GM19452 (cell line): ENCODE measurements around the gene TMEM178A.
"Not testable (repeated sequence)": the region's sequence is repeated elsewhere in the genome, so short reads cannot be mapped to it uniquely, and the experiment has no call there.

Experiments used
- ATAC-seq: cut with Tn5 transposase; IDR thresholded peaks from one replicate; pipeline ENCODE4 v1.9.1; 2021; ENCODE audit not compliant: unreplicated experiment

Gene TMEM178A

DNA sequence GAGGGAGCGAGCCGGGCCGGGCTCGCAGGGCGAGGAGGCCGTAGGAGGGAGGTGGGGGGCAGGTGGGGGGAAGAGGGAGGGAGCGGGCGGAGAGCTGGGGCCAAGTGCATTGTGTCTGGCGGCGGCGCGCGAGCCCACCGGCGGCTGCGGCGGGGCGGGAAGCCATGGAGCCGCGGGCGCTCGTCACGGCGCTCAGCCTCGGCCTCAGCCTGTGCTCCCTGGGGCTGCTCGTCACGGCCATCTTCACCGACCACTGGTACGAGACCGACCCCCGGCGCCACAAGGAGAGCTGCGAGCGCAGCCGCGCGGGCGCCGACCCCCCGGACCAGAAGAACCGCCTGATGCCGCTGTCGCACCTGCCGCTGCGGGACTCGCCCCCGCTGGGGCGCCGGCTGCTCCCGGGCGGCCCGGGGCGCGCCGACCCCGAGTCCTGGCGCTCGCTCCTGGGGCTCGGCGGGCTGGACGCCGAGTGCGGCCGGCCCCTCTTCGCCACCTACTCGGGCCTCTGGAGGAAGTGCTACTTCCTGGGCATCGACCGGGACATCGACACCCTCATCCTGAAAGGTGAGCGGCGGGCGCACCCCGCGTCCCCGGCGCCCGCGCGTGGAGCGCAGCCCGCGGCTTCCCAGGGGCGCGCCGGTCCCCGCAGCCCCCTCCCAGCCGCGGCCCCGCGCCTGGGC is at the start of gene TMEM178A:
TMEM178A (plus strand) TSS at position 107 of the 680 bp plus-strand sequence; CDS start at position 165, 58 bp downstream.
- ATAC-seq, result no peak

DNA sequence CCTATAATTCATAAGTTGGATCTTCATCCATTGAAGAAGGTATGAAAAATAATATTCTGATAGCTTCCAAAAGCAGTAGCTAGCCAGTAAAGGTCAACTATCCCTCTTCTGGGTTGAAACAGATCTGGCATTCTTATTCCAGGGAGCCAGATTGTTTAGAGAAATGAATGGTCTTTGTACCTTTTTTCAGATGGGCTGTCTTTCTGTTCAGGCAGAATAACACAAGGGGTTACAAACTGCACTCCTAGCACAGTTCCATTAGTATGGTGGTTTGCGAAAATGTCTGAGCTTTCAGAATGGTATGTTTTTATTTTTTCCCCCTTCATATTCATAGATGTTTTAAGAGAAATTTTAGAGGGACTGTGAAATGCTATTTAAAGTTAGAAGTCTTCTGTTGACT is 47.5 kb upstream of the TMEM178A start:
- no peak for ATAC-seq

DNA sequence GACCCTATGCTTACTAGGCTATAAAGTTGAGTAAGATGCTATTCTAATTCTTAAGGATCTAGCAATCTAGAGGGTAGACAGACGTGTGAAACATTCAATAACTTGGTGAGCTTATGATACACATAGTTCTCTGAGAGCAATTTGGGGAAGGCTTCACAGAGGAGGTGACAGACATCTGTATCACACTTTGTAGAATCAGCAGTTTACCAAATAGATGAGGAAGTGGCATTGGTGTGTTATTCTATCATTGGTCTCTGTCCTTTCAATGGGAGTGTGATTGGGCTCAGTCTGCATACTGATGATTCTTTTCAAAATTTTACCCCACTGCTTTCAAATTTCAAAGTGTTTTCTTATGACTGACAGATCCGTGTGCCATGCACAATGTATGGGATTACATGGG is 47.0 kb upstream of the TMEM178A start:
- no peak for ATAC-seq

DNA sequence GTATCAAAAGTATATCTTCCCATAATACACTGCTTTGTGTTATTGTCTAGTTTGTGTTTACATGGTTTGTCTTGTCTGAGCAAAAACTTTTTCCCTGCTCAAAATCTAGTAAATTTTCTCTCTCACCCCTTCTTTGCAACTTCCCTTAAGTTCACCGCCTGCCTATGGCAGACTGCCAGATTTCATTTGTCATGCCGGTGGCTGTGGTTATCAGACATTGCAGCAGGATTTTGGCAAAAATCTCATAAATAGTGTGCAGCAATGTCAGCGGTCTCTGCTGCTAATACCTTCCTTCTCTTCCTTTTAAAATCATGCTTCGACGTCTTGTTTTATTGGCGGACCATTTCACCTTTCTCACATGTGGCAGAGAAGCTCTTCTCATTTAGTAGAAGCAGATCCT is 45.6 kb upstream of the TMEM178A start:
- ATAC-seq, result no peak

DNA sequence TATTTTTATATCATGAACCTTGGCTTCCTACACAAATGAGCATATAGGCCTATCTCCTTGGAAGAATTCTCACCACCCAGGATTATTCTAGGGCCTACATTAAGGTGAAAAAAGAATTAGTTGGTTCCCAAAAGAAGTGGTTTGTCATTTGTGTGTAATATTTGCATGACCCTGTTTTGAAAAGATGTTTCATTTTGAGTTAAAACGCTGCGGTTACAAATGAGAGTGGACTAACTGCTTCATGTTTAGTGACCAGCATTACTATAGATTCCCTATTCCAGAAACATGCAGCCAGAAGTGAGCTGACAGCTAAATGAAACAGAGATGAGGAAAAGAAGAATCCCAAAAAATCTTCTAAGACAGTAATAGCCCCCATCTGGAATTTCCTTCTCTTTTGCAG is 44.1 kb upstream of the TMEM178A start:
- no peak for ATAC-seq

DNA sequence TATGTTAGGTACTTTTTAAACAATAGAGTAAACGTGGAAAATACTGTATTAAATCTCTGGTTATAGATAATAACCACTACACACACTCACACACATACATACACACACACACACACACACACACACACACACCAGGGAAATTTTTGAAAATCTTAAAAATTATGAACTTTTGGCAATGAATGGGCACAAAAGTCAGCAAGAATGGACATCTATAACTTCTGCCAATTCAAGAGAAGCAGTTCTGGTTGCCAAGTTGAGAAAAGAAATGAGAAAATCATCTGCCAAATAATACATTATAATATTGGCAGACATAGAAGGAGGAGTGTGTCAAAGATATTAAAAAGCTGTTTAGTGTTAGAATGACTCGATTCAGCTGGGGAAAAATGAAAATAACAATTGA is 42.9 kb upstream of the TMEM178A start:
- no peak for ATAC-seq

DNA sequence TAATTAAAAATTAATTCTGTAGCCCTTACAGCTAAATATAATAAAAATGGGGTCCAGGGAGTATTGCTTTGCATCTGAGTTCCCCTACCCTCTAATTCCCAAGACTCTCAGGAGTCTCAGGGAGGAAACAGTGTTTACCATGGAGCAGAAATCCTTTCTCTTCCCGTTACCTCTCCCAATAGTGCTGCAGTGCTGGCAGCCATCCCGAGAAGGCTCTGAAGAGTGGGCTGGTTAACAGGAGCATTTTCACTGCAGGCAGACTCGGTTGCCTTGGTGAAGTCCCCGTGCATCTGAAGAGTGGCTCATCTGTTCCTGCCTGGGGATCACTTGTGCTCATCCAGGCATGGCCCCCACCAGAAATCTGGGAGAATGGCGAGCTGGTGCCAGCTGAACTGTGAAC is 41.8 kb upstream of the TMEM178A start:
- ATAC-seq, result no peak

DNA sequence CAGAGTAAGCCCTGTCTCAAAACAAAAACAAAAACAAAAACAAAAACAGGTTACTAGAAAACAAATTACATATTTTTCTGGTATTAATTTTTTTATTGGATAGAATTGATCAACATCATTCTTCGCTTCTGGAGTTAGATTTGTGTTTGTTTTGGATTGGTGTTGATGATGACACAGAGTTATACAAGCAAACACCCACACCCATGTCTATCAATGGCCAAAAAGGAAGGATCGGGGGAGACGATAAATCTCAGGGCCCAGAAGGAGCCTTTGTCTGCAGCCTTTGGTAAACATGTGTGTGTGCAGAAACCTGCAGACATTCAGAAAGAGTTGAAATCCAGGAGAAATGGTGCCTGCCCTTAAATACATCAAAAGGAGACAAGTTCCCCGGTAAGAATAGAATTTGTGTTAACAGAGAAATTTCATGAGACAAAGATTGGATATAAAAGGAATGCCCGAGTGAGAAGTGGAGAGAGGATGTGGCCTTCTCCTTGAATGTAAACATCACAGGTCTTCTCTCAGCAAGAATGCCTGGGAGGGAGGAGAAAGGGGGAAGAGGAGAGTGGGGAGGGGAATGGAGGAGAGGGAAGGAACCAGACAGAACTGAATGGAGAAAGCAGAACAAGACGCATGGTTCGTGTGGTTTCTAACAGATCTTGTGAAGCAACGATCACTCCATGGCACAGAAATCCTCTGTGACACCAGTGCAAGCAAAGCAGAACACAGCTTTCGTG is 40.4 kb upstream of the TMEM178A start:
- ATAC-seq, result no peak

DNA sequence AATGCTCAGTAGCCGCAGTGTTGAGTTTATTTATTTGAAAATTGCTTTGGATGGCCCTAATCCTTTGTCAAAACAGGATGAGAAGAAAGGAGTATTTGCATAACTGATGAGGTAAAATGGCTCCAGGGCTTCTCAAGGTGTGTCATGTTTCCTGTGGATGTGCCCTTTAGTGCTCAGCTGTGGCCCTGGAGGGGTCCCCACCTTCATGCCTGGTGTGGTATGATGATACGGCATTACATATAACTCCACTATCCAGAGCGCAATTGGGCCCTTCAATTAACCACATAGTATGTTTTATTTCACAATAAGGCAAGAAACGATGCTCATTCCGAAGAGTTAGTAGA is 39.8 kb upstream of the TMEM178A start:
- ATAC-seq, result no peak

DNA sequence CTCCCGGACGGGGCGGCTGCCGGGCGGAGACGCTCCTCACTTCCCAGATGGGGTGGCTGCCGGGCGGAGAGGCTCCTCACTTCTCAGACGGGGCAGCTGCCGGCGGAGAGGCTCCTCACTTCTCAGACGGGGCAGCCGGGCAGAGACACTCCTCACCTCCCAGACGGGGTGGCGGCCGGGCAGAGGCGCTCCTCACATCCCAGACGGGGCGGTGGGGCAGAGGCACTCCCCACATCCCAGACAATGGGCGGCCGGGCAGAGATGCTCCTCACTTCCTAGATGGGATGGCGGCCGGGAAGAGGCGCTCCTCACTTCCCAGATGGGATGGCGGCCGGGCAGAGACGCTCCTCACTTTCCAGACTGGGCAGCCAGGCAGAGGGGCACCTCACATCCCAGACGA is 37.4 kb upstream of the TMEM178A start:
- ATAC-seq, result not testable (repeated sequence)

DNA sequence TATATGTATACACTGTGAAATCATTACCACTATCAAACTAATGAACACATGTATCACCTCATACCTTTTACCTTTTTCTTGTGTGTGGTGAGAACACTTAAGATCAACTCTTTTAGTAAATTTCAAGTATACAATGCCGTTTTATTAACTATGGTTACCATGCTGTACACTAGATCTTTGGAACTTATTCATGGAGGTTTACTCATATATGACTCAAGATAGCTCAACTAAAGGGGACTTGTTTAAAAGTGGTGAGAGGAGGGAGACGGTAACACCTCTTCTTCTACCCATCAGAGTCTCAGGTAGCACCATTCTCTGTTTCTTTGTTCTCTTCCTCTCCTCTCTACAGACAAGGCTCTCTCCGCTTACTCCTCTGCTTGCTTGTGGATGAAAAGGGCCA is 36.1 kb upstream of the TMEM178A start:
- no peak for ATAC-seq

DNA sequence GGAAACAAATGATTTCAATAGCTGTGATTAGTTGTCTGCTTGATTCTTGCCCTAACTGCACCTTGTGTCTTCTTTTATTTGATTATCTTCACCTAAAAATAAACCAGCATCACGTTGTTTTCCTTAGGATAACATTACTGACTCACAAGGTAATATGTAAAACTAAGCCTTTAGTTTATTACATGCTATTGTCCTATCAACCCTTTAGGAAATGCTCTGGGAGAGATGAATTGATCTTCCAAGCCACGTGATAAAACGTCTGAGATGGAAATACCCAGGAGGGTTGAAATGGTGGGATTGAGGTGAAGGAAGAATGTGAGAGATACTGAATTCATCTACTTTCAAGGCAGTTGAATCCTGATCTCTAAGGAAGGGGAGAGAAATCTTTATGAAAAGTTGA is 34.5 kb upstream of the TMEM178A start:
- no peak for ATAC-seq

DNA sequence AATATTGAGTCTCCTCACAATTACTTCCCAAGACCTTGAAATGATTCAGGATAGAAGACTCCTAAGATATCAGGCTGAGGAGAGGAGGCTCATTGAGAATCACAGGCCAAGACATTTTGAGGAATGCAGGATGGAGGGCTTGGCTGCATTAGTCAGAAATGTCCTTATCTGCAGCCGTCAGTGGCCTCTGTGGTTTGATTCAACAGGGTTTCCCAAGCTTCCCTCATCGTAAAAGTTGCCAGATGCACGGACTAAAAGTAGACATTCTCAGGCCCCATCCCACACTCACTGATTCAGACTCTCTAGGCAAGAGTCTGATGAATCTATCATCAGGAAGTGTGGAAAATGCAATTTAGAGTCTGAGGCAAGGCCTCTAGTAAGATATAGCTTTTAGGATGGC is 34.0 kb upstream of the TMEM178A start:
- ATAC-seq, result no peak

DNA sequence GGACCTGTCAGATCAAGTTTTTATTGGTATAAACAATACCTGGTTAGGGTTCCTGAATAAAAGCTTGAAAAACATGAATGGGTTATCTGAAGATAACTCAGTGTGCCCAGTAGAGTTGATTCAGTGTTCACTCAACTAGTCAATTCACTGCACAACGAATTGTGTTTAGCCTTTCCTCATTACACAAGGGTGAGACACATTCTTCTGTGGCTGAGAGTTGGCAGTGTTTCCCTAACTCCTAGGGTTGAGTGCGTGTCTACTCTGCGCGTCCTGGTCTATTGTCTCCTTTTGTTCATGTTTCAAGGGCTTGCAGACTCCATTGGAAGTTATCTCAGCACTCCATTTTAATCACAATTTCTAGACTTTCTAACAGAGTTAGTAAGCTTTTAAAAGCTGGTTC is 32.8 kb upstream of the TMEM178A start:
- ATAC-seq, result no peak

DNA sequence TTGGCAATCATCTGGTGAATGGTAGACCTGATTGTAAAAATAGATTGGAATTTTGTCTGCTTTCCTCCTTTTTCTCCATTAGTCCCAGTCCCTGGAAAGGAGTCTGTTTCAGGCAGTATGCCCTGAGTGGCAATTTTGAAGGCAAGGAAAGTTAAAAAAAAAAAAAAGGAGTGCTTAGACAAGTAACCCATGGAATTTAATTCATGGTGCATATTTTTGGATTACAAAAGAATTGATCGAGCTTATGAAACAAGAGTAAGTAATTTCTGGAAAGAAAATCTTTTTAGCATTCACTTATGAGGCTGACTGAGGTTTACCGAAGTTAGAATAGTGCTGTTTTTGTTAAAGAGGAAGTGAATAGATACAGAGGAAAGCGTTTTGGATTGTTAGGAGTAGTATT is 29.4 kb upstream of the TMEM178A start:
- ATAC-seq, result no peak

DNA sequence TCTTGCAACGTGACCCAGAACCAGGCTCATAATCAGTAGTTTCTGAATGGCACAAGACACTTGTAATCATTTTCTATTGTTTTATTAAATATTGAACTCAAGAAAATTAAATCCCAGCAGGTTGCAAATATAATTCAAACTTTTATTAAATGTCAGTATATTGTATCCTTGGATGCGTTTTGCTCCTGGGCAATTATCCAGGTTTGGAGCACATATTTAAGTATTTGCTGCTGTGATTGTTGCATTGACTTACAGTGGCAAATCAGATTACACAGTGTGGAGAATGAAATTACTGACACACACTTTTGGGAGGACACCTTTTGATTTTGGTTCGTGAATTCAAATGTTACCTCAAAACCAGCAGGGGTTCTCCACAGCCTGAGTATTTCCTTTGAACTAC is 27.1 kb upstream of the TMEM178A start:
- no peak for ATAC-seq

DNA sequence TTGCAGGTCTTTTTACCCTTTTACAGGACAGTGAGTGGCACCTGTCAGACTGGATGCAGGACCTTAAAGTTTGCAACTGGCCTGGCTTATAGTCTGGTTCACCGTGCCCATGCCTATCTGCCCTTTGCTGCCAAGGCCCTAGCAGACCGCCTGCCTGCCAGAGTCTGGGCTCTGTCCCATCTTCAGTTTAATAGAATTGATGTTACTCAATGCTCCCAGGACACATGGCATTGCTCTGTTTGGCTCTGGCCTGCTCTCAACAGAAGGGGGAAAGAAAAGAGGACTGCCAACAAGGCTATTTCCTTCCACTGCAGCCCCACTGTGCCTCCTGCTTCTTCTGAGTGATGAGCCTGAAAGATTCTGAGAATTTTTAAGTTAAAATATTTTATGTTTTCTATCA is 25.6 kb upstream of the TMEM178A start:
- no peak for ATAC-seq

DNA sequence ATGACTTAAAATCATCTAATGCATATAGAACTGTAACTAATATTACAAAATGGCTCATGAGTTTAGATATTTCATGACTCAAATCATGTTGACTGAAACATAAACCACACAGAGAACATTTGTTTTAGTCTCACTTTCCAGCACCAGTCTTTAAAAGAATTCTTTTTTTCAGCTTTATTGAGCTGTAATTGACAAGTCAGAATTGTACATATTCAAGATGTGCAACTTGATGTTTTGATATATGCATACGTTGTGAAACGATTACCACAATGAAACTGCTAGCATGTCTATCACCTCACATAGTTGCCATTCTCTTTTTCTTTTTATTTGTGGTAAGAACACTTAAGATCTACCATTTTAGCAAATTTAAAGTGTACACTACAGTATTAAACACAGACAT is 25.0 kb upstream of the TMEM178A start:
- no peak for ATAC-seq

DNA sequence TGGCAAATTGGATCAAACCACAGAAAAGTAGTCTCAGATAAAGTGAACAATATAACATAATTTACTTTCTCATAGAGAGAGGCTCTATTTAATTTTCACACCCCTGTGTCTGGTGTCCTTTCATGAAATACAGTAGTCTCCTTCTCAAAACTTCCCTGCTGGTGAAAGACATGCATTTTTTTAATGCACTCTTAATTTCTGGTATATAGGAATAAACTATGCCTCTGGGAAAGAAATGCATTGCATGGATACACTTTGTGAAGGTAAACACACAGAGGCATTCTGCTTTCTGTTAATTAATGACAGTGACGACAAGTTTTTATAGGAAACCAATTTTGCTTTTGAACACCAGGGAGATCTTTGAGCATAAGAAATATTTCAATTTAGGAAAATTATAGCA is 24.1 kb upstream of the TMEM178A start:
- ATAC-seq, result no peak

DNA sequence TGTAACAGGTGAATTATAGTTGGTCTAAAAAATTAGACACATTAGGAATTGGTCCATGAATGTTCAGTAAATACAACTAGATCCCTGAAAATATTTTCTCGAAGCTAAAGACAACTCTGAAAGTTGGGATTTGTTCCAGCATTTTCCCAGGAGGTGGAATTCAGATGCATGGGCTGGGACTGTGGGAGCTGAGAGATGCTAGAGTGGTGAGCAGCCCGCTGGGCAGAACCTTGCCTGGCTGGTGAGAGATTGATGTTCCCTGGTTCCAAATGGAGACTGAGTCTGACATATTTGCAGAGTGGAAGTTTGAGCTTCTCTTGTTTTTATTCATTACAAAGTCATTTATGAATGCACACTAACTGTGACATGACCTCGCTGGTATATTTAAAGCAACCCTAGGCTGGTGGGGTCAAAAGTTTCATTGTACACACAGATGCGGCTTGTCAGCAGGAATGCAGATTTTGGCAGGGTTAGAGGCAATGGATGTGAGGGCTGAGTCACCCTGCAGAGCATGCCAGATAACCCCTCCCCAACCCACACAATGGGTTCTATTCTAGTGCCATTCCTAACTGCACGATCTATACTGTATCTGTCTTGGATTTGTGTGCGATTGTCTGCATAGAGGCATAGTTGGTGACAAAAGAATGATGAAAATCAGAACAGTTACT is 23.5 kb upstream of the TMEM178A start:
- no peak for ATAC-seq

DNA sequence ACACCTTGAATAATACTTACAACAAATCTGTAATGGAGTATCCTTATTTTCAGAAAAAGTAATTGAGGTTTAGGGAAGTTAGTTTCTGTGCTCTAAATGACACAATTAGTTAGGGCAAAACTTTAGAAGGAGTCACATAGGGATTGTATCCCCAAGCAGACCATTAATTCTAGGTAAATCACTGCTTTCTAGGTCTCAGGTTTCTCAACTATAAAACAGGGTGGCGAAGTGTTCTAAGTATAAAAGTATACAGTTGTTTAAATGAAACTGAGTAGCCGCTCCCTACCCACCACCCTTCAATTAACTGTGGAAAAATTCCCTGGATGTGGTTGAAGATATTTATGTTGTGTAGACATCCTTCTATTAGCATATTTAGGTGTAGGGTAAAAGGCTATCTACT is 19.9 kb upstream of the TMEM178A start:
- no peak for ATAC-seq

DNA sequence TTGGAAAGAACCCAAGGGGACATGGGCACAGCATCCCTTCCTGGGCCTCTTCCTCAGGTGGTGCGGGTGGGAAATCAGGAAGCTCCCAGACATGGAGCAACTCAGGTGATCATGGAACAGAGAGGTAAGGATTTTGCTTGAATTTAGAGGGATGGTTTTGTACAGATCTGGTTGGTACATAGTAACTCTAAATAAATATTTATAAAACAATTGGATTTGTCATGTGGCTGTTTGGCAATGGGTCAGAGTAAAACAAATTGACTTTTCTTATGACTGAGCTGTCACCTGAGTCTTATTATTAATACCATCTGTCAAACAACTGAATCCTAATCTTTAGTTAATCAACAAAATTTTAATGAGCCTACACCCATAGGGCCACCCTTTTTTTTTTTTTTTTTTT is 19.4 kb upstream of the TMEM178A start:
- no peak for ATAC-seq
